CD4-positive, alpha-beta T cell treated with Interferon gamma for 1 hour (primary cell): ENCODE data around the gene EPC1.
"Not testable (repeated sequence)": the region's sequence is repeated elsewhere in the genome, so short reads cannot be mapped to it uniquely, and the experiment has no call there.

Experiments used
- DNase-seq: peaks from one replicate; pipeline ENCODE4 v3.0.0-alpha.2; 2020

The EPC1 gene

DNA sequence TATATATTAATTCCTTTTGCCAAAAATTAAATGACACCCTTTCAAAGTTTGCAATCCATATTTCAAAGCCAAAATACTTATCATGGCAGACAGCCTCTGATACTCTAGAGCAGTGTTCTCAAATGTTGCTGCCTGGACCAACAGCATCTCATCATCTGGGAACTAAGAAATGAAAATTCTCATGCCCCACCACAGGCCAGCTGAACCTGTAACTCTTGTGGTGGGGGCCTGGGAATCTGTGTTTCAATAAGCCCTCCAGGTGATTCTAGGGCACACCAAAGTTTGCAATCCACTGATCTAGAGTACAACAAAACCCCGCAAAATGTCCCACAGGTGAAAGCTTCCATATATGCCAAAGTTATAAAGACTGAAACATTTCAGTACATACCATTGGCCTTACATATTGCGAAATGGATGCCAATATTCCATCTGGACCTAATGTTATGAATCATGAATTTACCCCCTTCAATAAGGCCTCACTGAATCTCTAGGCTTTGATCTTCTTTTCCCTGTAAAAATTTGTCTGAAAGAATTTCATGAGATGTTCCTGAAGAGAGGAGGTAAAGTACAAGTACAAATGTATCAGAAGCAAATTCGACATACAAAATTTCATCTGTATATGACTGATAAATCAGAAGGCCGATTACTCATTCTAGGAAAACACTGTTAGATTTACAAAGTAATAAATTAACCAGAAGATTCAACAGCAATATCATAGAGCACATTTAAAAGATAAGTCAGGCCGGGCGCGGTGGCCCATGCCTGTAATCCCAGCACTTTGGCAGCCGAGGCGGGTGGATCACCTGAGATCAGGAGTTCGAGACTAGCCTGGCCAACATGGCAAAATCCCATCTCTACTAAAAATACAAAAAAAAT lies 25.3 kb upstream of the EPC1 start:
- no peak for DNase-seq

DNA sequence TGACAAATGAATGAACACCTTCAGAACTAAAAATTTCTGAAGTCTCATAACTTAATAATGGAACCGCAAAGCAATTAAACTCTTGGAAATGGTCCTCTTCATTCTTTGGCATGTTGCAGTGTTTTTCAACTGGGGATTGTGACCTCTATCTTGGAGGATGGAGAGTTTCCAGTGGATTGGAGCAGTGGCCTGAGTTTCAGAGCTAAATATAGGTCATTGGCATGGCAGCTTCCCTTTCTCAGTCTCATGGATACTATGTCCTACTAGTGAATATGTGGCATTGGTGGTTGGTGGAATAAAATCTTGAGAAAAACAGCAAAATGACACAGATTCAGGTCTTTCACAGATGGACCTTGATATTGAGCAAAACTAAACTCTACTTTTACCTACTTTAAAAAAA lies 24.1 kb upstream of the EPC1 start:
- no peak for DNase-seq

DNA sequence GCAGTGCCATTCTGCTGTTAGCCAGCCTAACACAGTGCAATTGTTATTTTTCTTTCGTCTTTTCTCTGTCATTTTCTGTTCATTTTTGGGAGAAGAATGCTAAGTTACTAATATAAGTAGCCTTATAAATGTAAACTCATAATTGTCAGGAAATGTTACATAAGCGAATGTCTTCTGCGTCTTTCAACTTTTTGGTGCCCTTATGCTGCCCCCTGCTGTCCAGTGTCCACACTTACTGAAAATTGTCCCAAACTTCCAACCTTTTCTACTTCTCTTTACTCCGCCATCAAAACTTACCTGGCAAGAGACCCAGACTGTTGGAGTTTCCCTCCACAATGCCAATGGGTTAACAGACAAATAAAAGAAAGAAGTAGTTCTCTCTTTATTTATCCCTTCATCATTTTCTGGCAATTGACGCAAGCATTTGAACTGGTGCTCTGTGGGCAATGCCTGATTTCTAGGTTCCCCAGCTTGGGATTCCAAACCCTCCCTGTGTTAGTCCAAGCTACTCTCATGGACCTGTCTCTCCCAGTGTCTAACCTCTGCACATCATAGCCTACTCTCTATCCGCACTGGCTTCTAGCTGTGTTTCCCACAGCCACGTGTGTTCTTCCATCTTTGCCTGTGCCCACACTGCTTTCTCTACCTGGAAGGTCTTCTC lies 21.0 kb upstream of the EPC1 start:
- peak; percentile 64 for DNase-seq

DNA sequence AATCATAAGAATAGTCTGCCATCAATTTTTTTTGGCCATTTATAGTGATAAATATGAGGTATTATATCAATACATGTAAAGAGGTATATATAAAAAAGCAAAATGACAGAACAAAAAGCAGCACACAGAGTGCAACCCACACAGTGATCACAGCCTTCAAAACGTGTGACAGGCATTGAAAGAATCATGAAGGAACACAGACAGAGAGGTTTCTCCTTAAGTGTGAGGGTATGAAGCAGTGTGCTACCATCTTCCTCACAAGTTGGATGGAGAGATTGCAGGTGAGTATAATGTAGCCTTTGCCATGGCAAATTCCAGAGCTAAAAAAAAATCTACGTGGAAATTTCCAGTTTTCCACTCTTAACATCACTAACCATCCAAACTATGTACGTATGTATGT lies 19.6 kb upstream of the EPC1 start:
- DNase-seq: no peak

DNA sequence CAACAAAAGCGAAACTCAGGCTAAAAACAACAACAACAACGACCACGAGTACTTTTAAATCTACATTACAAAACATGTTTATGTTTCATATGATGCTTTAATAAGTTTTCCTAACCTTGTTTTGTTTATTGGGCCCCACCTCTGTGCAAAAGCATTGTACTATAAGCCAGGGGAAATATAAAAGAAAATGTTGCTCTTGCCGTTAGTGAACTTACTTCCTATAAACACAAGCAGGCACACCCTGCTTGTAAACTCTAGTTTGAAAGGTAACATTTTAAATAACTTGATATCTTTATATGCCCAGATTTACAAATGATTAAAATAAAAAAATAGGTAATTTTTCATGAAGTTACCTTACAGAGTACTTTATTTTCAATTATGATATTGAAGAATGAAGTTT lies 19.2 kb upstream of the EPC1 start:
- no peak for DNase-seq

DNA sequence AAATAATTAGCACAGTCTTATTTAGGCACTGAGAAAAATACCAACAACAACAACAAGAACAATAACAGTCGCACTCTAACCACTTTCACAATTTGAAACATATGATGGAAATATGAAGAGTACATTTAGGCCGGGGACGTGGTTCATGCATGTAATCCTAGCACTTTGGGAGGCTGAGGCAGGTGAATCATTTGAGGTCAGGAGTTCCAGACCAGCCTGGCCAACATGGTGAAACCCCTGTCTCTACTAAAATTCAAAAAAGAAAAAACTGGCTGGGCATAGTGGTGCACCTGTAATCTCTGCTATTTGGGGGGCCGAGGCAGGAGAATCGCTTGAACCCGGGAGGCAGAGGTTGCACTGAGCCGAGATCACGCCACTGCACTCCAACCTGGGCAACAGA lies 18.4 kb upstream of the EPC1 start:
- not testable (repeated sequence) for DNase-seq

DNA sequence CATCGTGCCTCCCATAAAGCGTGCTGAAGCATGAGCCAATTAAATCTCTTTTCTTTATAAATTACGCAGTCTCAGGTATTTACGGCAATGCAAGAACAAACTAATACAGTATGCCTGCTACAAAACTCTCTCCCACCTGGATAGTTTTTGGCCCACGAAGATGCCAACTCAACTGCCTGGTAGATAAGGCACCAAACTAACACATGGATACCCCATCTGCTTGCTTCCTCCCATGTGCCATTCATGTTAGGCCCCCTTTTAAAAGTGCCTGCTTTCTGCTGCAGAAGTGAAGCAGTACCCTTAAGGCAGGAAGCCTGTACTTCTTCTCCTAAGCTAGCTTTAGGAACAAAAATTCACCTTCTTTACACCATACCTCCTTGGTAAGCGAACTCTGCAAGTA lies 15.6 kb upstream of the EPC1 start:
- DNase-seq: no peak

DNA sequence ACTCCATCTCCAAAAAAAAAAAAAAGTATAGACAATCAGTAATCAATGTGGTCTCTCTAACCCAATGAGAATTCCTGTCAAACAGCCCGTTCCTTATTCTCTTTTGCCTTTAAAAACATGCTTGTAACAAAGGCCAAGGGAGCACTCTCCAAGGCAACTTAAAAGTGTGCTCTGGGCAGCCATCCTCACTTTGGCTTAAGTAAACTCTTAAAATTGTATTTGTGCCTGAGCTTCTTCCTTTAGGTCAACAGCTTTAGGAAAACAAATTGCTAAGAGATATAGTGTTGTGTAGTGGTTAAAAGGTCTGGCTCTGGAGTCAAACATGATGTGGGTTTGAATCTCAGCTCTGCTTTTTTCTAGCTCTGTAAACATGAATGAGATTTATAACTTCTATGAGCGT lies 13.9 kb upstream of the EPC1 start:
- DNase-seq: no peak

DNA sequence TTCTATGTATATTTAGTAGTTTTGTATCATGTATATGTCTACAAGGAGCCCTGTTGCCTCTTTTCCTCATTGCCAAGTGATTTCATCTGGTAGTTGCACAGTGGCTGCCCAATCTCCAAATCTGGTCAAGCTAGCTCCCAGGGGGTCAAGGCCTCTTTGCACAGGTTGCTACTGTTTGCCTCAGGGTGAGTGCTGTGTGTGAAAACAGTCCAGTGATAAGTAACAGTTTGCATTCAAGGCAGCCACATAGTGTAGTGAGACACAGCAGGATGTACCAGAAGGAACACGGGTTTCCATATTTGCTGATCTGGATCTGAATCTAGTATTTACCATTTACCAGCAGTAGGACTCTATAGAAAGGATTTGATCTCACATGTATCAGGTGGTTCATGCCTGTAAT lies 13.3 kb upstream of the EPC1 start:
- no peak for DNase-seq

DNA sequence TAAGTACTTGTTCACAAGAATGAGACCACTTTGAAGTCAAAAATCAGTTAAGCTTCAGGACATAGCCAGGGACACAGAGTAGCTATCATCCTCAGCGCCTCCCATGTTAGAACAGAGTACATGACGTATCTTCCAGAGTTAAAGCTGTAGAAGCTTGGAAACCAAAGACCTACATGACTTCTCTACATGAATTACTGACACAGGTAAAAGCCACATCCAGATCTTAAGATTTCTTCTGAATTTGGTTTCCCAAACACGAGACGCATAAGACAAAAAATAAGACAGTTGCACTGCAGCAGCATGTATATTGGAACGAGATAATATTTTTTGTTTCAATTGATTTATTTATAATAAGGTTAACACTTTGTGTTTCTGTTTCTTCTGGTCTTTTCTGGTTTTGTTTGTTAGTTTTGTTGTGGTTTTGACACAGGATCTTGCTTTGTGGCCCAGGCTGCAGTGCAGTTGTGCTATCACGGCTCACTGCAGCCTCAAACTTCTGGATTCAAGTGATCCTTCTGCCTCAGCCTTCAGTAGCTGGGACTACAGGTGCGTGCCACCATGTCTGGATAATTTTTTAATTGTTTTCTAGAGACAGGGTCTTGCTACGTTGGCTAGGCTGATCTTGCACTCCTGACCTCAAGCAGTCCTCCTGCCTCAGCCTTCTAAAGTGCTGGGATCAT lies 10.2 kb upstream of the EPC1 start:
- no peak for DNase-seq

DNA sequence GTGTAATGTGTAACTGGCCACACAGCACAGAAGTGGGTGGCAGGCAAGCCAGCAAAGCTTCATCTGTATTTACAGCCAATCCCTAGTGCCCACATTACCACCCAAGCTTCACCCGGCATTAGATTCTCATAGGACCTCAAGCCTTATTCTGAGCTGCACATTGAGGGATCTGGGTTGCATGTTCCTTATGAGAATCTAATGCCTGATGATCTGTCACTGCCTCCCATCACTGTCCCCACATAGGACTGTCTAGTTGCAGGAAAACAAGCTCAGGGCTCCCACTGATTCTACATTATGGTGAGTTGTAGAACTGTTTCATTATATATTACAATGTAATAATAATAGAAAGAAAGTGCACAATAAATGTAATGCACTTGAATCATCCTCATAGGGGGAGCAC lies 7.7 kb upstream of the EPC1 start:
- not testable (repeated sequence) for DNase-seq

DNA sequence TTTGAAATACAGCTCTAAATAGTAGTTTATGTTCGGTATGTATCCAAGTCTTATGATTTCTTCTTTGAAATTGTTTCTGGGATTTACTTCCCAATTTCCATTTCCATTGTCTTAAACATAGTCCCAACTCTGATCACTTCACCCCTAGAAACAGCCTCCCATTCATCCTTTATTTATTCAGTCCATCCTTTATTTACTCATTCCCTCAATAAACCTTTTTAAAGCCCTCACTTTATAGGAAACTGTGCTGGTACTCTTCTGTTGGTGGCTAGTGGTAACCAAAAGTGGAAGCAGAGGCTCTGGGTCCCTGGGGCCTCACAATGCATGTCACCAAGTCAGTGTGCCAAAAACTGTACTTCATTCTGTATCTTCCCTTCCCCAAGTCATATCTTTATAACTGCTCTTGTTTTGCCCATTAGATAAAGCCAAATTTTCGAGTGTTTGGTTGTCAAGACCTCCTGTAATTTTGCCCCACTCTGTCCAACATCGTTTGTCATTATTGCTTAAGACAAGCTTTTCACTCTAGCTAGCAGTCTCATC lies 3.9 kb upstream of the EPC1 start:
- no peak for DNase-seq

DNA sequence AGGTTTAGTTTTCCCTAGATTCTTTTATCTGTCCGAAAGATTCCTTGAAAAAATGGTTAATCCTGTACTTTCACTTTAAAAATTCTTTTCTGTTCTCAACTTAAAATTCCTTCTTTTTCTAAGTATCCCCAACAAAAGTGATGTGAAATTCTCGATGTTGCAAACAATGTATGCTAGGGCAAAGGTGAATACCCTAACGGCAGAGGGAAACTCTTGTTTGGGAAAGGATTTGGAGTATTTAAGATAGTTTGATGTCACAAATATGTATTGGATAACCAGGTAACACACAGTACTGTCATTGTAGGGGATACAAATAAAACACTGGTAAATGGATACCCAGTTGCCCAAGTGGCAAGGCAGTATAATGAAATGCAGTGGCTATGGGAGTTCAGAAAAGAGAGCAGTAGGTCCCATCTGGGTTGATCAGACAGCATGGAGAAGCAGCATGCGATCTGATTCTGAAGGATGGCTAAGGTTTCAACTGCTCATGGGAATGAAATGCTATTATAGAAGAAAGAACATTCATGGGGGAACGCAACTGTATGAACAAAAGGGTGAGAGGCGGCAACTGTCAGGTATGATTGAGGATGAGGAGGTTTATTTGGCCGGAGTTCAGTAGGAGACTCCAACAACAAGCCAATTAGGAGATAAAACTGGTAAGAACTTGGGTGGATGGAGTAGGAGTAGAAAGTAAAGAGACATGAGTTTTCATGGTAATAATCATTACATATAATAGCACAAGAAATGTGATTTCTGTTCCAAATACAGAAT lies 3.2 kb upstream of the EPC1 start:
- no peak for DNase-seq

DNA sequence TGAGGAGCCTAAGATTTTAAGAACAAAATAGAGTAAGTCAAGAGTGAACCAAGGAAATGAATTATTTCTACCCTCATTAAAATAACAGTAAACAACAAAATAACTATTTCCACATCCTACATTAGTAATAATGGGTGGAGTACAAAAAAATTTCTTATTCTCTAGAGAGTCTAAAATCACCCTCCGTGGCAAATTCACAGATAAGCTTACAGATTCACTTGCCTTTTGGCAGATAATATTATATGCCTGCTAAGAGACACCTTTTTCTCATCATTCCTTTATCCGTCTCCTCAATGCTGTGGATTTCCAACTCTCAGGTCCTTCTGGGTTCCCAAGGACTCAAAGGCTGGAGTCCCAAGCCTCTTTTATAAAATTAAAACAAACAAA lies 2.2 kb upstream of the EPC1 start:
- no peak for DNase-seq

DNA sequence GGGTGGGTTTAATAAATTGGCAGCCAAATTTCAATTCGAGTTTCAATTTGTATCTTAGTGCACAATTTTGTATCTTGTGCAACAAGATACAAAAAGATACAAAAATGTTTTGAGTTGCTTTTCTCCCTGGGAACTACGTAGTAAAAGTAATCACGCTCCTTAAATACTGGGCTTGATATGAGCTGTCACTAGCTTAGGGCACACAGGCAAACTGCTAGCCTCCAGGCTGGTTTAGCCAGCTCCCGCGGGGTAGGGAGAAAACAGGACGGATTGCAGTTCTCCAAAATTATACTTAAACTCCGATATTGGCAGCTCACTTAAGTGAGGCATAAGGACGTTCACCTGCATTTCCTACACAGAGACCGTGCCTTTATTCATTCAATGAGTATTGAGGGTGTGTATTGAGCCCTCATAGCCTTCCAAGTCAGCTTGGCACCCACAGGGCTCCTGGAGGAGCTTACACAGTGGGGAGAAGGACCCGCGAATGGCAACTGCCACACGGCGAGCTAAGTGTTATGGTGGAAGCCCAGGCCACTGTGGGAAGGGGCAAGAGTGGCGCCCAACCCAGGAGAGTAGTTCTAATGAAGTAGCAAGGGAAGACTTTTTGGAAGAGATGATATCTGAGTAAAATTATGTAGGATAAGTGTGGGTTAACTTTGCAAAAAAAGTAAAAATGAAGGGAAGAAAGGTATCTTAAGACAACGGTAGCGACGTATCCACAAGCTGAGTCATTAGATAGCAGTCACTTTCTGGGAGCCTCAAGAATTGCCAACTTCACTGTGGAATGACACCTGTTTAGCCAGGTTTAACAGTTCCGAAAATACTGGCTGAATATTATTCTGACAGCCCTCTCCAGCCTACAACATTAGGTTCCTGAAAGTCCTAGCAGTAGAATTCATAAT lies 1.6 kb upstream of the EPC1 start:
- no peak for DNase-seq

DNA sequence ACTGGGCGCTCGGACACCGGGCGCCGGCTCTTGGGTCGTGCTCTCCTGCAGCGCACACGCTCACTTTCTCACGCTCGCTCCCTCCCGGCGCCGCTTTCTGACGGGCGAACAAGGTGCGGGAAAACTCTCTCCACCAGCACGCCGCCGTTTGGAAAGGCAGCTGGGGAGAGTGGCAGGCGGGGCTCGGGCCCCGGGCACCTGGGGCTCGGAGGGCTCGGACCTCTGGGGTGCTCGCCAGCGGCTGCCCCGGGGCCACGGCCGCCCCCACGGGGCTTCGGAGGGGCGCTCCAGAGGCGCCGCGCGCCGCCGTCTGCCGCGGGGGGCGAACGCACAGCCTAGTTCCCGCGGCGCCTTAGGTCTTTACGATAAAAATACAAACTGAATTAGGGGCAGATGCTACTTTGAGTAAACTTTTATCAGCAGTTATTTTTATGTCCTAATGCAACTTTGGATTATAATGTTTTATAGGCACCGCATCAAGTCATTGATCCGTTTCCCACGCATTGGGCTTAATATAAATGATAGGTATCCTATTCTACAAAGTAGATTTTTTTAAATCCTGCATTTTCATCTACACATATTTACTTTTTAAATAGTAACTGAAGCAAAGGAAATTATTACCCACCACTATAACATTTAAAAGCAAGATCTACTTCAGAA lies 535 bp upstream of the EPC1 start:
- no peak for DNase-seq

DNA sequence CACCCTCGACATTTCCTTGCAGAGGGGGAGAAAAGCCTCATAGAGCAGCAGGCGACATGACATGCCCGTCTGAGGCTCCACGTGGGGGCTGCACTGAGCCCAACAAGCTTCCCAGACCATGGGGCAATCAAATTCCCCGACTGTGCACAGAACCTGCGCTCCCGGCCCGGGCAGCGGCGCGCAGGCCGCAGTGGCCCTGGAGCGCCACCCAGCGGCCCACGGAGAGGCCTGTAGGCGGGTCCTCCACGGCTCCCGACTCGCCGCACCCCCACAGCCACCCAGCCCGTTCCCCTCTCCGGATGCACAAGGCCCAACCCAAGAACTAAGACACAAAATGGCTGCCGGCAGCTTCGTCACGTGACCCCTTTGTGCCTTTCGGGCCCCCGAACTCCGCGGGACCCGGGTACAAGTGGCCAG lies 816 bp downstream of the EPC1 start:
- peak; percentile 96 for DNase-seq

DNA sequence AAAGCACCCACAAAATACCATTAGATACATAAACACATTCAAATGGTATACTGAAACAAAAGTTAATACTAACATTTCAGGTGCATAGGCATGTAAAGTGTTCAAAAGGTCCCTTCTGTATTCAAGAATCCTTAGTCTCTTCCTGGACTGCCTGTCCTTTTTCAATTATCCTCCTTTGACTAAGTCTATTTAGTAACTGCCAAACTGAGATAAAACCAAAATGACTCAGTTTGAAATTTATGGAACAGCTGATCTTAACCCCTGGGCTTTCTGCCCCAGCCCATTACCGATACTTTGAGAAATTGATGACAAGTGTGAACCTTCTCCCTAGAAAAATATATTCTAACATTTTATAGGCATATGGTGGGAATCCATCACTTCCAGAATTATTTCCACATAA lies 5.4 kb downstream of the EPC1 start:
- DNase-seq: no peak

DNA sequence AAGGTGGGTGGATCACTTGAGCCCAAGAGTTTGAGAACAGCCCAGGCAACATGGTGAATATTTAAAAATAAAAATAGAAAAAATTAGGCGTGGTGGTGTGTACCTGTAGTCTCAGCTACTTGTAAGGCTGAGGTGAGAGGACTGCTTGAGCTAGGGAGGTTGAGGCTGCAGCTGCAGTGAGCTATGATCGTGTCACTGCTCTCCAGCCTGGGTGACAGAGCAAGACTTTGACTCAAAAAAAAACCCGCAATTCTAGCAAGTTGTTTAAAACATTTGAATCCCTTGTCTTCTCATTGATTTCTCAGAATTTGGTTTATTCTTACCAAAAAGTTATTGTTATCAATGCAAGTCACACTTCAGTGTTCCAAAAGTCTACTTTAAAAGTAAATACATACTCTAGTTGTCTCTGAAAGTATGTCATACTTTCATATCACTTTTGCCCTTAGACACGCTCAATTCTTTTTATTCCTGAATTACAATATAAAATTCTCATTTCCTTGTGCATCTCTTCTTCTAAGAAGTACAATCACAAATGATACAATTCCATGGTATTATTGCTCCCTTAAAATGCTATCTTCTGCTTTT lies 6.3 kb downstream of the EPC1 start:
- no peak for DNase-seq

DNA sequence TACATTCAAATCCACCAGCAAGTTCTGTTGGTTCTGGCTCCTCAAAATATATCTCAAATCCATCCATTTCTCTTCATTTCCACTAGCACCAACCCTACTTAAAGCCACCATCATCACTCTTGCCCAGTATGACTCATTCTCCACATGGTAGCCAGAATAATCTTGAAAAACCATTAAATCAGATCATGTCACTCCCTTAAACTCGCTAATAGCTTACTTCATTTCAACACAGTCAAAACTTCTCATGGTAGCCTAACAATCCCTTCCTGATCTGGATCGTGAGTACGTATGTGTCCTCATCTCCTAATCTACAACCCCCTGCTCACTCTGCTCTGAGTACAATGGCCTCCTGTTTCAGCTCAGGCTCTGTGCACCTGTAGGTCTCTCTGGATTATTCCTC lies 8.7 kb downstream of the EPC1 start:
- no peak for DNase-seq

DNA sequence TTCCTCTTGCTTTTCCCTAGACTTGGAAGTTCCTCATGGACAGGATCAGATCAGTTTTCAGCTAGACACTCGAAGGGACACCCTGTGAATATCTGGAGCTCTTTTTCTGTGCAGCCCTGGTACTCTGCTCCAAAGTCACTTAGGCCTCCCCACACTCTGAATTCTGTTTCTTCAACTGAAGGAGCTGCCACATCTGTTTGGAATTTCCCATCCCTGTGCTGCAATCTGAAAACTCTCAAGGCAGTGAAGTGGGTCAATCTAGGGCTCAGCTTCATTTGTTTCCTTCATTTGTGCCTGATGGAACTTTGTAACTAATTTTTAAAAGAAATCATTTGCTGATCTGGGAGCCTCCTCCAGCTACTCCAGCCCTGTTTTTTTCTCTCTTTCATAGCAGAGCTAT lies 9.6 kb downstream of the EPC1 start:
- DNase-seq: no peak
